Loucy (cell line): ENCODE results near the gene CPAMD8.
"Not testable (repeated sequence)": the region's sequence is repeated elsewhere in the genome, so short reads cannot be mapped to it uniquely, and the experiment has no call there.

ENCODE experiments used
- H2AFZ ChIP-seq: fragments of 200-600 bp; sonication (generic); 2 replicates; pipeline ENCODE4 v1.6.0; 2016; ENCODE audit warnings: antibody characterized with exemption, mild to moderate bottlenecking, low read length, moderate library complexity
- H3F3A ChIP-seq: fragments of 200-600 bp; 2 replicates; pipeline ENCODE4 v1.6.0; 2016; ENCODE audit warnings: antibody characterized with exemption, low read depth, mild to moderate bottlenecking
- H3K27me3 ChIP-seq: fragments of 200-600 bp; sonication (generic); 2 replicates; pipeline ENCODE4 v1.6.1; 2014; ENCODE audit warnings: low read length, mild to moderate bottlenecking; ENCODE audit not compliant: insufficient read depth, poor library complexity, severe bottlenecking
- H3K36me3 ChIP-seq: fragments of 200-600 bp; sonication (generic); 2 replicates; pipeline ENCODE4 v1.6.1; 2016; ENCODE audit warnings: low read length; ENCODE audit not compliant: insufficient read depth
- H3K4me1 ChIP-seq: fragments of 200-600 bp; sonication (generic); 2 replicates; pipeline ENCODE4 v1.5.1; 2014; ENCODE audit warnings: low read length, mild to moderate bottlenecking; ENCODE audit not compliant: insufficient read depth, poor library complexity, severe bottlenecking
- H3K4me2 ChIP-seq: fragments of 200-600 bp; sonication (generic); 2 replicates; pipeline ENCODE4 v1.6.0; 2014; ENCODE audit warnings: antibody characterized with exemption, low read length, low read depth, mild to moderate bottlenecking; ENCODE audit not compliant: poor library complexity, severe bottlenecking
- H3K4me3 ChIP-seq: fragments of 200-600 bp; sonication (generic); 2 replicates; pipeline ENCODE4 v1.5.1; 2014; ENCODE audit warnings: low read length, mild to moderate bottlenecking, mixed read lengths; ENCODE audit not compliant: poor library complexity, severe bottlenecking
- H3K79me2 ChIP-seq: fragments of 200-600 bp; sonication (generic); 2 replicates; pipeline ENCODE4 v1.6.1; 2014; ENCODE audit warnings: low read length; ENCODE audit not compliant: insufficient read depth
- H3K9ac ChIP-seq: fragments of 200-600 bp; sonication (generic); 2 replicates; pipeline ENCODE4 v1.6.0; 2014; ENCODE audit warnings: mild to moderate bottlenecking, low read depth, low read length, moderate library complexity; ENCODE audit not compliant: poor library complexity, severe bottlenecking
- H3K9me2 ChIP-seq: fragments of 200-600 bp; sonication (generic); replicated peaks from 2 replicates; pipeline ENCODE4 v1.6.1; 2016; ENCODE audit warnings: low read depth, low read length, mixed read lengths
- H3K9me3 ChIP-seq: fragments of 200-600 bp; sonication (generic); 2 replicates; pipeline ENCODE4 v1.6.1; 2014; ENCODE audit warnings: mild to moderate bottlenecking, antibody characterized with exemption, low read length, low read depth; ENCODE audit not compliant: insufficient read depth
- H4K20me1 ChIP-seq: fragments of 200-600 bp; sonication (generic); 2 replicates; pipeline ENCODE4 v1.6.0; 2014; ENCODE audit warnings: antibody characterized with exemption, low read length, mild to moderate bottlenecking; ENCODE audit not compliant: insufficient read depth, poor library complexity, severe bottlenecking
- CTCF ChIP-seq: fragments of 200-600 bp; sonication (generic); conservative IDR thresholded peaks from 2 replicates; pipeline ENCODE4 v1.5.1; 2014; ENCODE audit warnings: mild to moderate bottlenecking, antibody characterized with exemption, low read length
- EZH2phosphoT487 ChIP-seq: fragments of 200-600 bp; IDR thresholded peaks from 2 replicates; pipeline ENCODE4 v1.6.1; 2018; ENCODE audit warnings: antibody characterized with exemption, mild to moderate bottlenecking, moderate library complexity, borderline replicate concordance

CPAMD8 gene

GRCh38 chr19:16988661-16989060, 37.9 kb downstream of the CPAMD8 start:
- no peaks in the 10 kb centered on the region for H4K20me1 ChIP-seq
- no peaks in the 10 kb centered on the region for H3K79me2 ChIP-seq
- no peak overlapping the region for H3K9ac ChIP-seq
- no peaks in the 10 kb centered on the region for H3K27me3 ChIP-seq
- H3K36me3 ChIP-seq = no peaks in the 10 kb centered on the region
- no peak overlapping the region for H2AFZ ChIP-seq
- H3K9me3 ChIP-seq = no peaks in the 10 kb centered on the region
- no peaks in the 10 kb centered on the region for H3K9me2 ChIP-seq
- H3K4me3 ChIP-seq = no peak overlapping the region
- H3F3A ChIP-seq = no peaks in the 10 kb centered on the region
- H3K4me2 ChIP-seq = no peak overlapping the region
- TF ChIP-seq EZH2phosphoT487 (no peak), CTCF (no peak)
- no peaks in the 10 kb centered on the region for H3K4me1 ChIP-seq

GRCh38 chr19:16985403-16985802, 41.2 kb downstream of the CPAMD8 start:
- H3K9me3 ChIP-seq = no peaks in the 10 kb centered on the region
- H3K9me2 ChIP-seq = no peaks in the 10 kb centered on the region
- H3K4me1 ChIP-seq = no peaks in the 10 kb centered on the region
- H3K27me3 ChIP-seq = no peaks in the 10 kb centered on the region
- TF ChIP-seq EZH2phosphoT487 = no peak
- no peak for TF ChIP-seq CTCF
- no peaks in the 10 kb centered on the region for H4K20me1 ChIP-seq
- no peaks in the 10 kb centered on the region for H3F3A ChIP-seq
- no peak overlapping the region for H3K4me2 ChIP-seq
- no peak overlapping the region for H3K4me3 ChIP-seq
- no peaks in the 10 kb centered on the region for H3K36me3 ChIP-seq
- no peaks in the 10 kb centered on the region for H3K79me2 ChIP-seq
- H2AFZ ChIP-seq = no peak overlapping the region
- no peak overlapping the region for H3K9ac ChIP-seq

- H3K9ac ChIP-seq, H3K4me1 ChIP-seq, H3K79me2 ChIP-seq, H3K4me3 ChIP-seq, H3F3A ChIP-seq, H3K27me3 ChIP-seq, H3K36me3 ChIP-seq, H3K4me2 ChIP-seq, H2AFZ ChIP-seq, H3K9me3 ChIP-seq, H3K9me2 ChIP-seq, H4K20me1 ChIP-seq: not testable (repeated sequence)
Observed at GRCh38 chr19:16982586-16982985, 44.0 kb downstream of the CPAMD8 start.
